HCT116 (cell line): Measurements from ENCODE around the gene C9orf57. TPM values are rescaled to one million over a fixed set of nuclear protein-coding genes. Genes with fewer than 3 reads are reported as not detected.

Source experiments
- ATAC-seq: fragments of 200-7000 bp; cut with Tn5 transposase; 2 replicates; pipeline ENCODE4 v1.9.1; 2020; ENCODE audit warnings: mild to moderate bottlenecking, moderate library complexity
- BruUV-seq: library from RNA; stranded (reverse); fragments of 400-500 nt; replicated peaks from 2 replicates; lab custom pipeline; 2021; lab: Mats Ljungman, UMichigan
- CTCF ChIA-PET: fragments of 300-600 bp; sonication (Branson Sonifier 250); formaldehyde crosslinking; loops from one replicate; lab custom pipeline; 2021; ENCODE audit warnings: antibody characterized with exemption; lab: Charles Lee
- POLR2A ChIA-PET: fragments of 300-600, 350-600 bp; sonication (Branson Sonifier 250); formaldehyde crosslinking; loops from one replicate; lab custom pipeline; 2021; ENCODE audit warnings: antibody characterized with exemption; lab: Charles Lee
- RAD21 ChIA-PET, 2 experiments: fragments of 300-600 bp; sonication (Branson Sonifier 250); formaldehyde crosslinking; loops; one replicate each; lab custom pipeline; 2023; ENCODE audit warnings: low total read pairs in 2 of 2; ENCODE audit not compliant: uncharacterized antibody in 2 of 2, unreplicated experiment in 2 of 2, low non-redundant PET in 1 of 2; lab: Charles Lee
- DNase-seq: peaks from one replicate; pipeline ENCODE4 v3.0.0-alpha.2; 2010; ENCODE audit warnings: low read depth, low spot score
- H2AFZ ChIP-seq: fragments of 200-600 bp; shearing (Covaris generic), sonication (generic); 2 replicates; pipeline ENCODE4 v1.6.1; 2017; ENCODE audit warnings: low read depth, mixed run types, mixed read lengths, antibody characterized with exemption, low read length; ENCODE audit not compliant: poor library complexity, severe bottlenecking
- H3K27ac ChIP-seq: 2 replicates; pipeline ENCODE4 v1.5.1; 2012; ENCODE audit warnings: low read depth, low read length
- H3K27me3 ChIP-seq: fragments of 200-600 bp; sonication (generic); 2 replicates; pipeline ENCODE4 v1.6.1; 2016; ENCODE audit warnings: mixed run types, low read length, mixed read lengths; ENCODE audit not compliant: insufficient read depth
- H3K36me3 ChIP-seq, 2 experiments: fragments of 200-500 bp in 1 of 2; fragments of 200-600 bp in 1 of 2; sonication (Bioruptor generic) in 1 of 2; sonication (generic) in 1 of 2; 2 replicates each; pipeline versions ENCODE4 v1.5.1 to v1.6.1; 2014 to 2016; ENCODE audit warnings: low read length in 2 of 2, inconsistent platforms in 1 of 2, mixed read lengths in 1 of 2, mixed run types in 1 of 2; ENCODE audit not compliant: insufficient read depth in 2 of 2, control insufficient read depth in 1 of 2
- H3K4me1 ChIP-seq, 2 experiments: fragments of 200-600 bp in 1 of 2; sonication (generic) in 1 of 2; 2 replicates each; pipeline versions ENCODE4 v1.5.1 to v1.6.1; 2012 to 2017; ENCODE audit warnings: low read length in 2 of 2, inconsistent platforms in 1 of 2, mild to moderate bottlenecking in 1 of 2, mixed read lengths in 1 of 2, mixed run types in 1 of 2, moderate library complexity in 1 of 2; ENCODE audit not compliant: insufficient read depth in 2 of 2, control insufficient read depth in 1 of 2
- H3K4me2 ChIP-seq: fragments of 200-600 bp; sonication (generic); 2 replicates; pipeline ENCODE4 v1.6.1; 2017; ENCODE audit warnings: mixed run types, low read length, mixed read lengths
- H3K4me3 ChIP-seq, 2 experiments: fragments of 200-600 bp in 1 of 2; sonication (generic) in 1 of 2; replicated peaks in 1 of 2; 2 replicates each; pipeline ENCODE4 v1.5.1; 2011 to 2016; ENCODE audit warnings: low read length in 2 of 2, control low read depth in 1 of 2, low read depth in 1 of 2, mild to moderate bottlenecking in 1 of 2, mixed read lengths in 1 of 2, mixed run types in 1 of 2
- H3K79me2 ChIP-seq: fragments of 200-600 bp; sonication (generic); 2 replicates; pipeline ENCODE4 v1.6.1; 2017; ENCODE audit warnings: mild to moderate bottlenecking, mixed run types, low read length, moderate library complexity, mixed read lengths; ENCODE audit not compliant: insufficient read depth
- H3K9ac ChIP-seq: fragments of 200-600 bp; sonication (generic); 2 replicates; pipeline ENCODE4 v1.6.1; 2016; ENCODE audit warnings: low read length, mixed read lengths
- H3K9me2 ChIP-seq: fragments of 200-600 bp; sonication (generic), shearing (Covaris generic); 2 replicates; pipeline ENCODE4 v1.6.1; 2017; ENCODE audit warnings: mixed run types, mild to moderate bottlenecking, moderate library complexity; ENCODE audit not compliant: insufficient read depth
- H3K9me3 ChIP-seq, 2 experiments: fragments of 200-500 bp in 1 of 2; fragments of 200-600 bp in 1 of 2; sonication (Bioruptor generic) in 1 of 2; sonication (generic) in 1 of 2; 2 replicates each; pipeline ENCODE4 v1.6.1; 2014 to 2017; ENCODE audit warnings: low read length in 2 of 2, mixed read lengths in 2 of 2, inconsistent platforms in 1 of 2, low read depth in 1 of 2, mild to moderate bottlenecking in 1 of 2, mixed run types in 1 of 2, moderate library complexity in 1 of 2; ENCODE audit not compliant: control insufficient read depth in 1 of 2, insufficient read depth in 1 of 2
- H4K20me1 ChIP-seq: fragments of 200-600 bp; sonication (generic), shearing (Covaris generic); 2 replicates; pipeline ENCODE4 v1.6.1; 2017; ENCODE audit warnings: mixed run types, mild to moderate bottlenecking, moderate library complexity; ENCODE audit not compliant: insufficient read depth
- CEBPB ChIP-seq: IDR thresholded peaks from 2 replicates; pipeline ENCODE4 v1.6.1; 2012; ENCODE audit warnings: low read depth
- EGR1 ChIP-seq: IDR thresholded peaks from 2 replicates; pipeline ENCODE4 v1.6.1; 2012; ENCODE audit warnings: low read depth
- ELF1 ChIP-seq: IDR thresholded peaks from 2 replicates; pipeline ENCODE4 v1.6.1; 2012; ENCODE audit warnings: low read depth, borderline replicate concordance
- EZH2 ChIP-seq: fragments of 200-600 bp; sonication (generic); IDR thresholded peaks from 2 replicates; pipeline ENCODE4 v1.6.1; 2017; ENCODE audit warnings: antibody characterized with exemption, mixed run types
- EZH2phosphoT487 ChIP-seq: fragments of 200-600 bp; IDR thresholded peaks from 2 replicates; pipeline ENCODE4 v1.6.1; 2018; ENCODE audit warnings: antibody characterized with exemption, borderline replicate concordance
- FOSL1 ChIP-seq: IDR thresholded peaks from 2 replicates; pipeline ENCODE4 v1.6.1; 2012; ENCODE audit warnings: low read depth
- JUND ChIP-seq: IDR thresholded peaks from 2 replicates; pipeline ENCODE4 v1.6.1; 2012
- POLR2A ChIP-seq: IDR thresholded peaks from 2 replicates; pipeline ENCODE4 v1.7.0; 2011; ENCODE audit warnings: borderline replicate concordance; ENCODE audit not compliant: insufficient read depth, insufficient read length; ENCODE audit errors: extremely low read depth
- POLR2AphosphoS5 ChIP-seq: IDR thresholded peaks from 2 replicates; pipeline ENCODE4 v1.6.1; 2011; ENCODE audit warnings: mild to moderate bottlenecking, low read depth, low read length, moderate library complexity
- RAD21 ChIP-seq: IDR thresholded peaks from 2 replicates; pipeline ENCODE4 v1.6.1; 2012; ENCODE audit warnings: low read depth, mild to moderate bottlenecking
- REST ChIP-seq: IDR thresholded peaks from 2 replicates; pipeline ENCODE4 v1.6.1; 2012; ENCODE audit warnings: low read depth
- SIN3A ChIP-seq: IDR thresholded peaks from 2 replicates; pipeline ENCODE4 v1.6.1; 2012; ENCODE audit warnings: low read depth
- YY1 ChIP-seq: IDR thresholded peaks from 2 replicates; pipeline ENCODE4 v1.6.1; 2011; ENCODE audit warnings: low read length, low read depth, moderate library complexity, mild to moderate bottlenecking; ENCODE audit not compliant: insufficient replicate concordance; ENCODE audit errors: extremely low read depth
- ZNF274 ChIP-seq: fragments of 200-500 bp; sonication (Bioruptor generic); IDR thresholded peaks from 2 replicates; pipeline ENCODE4 v1.6.1; 2014; ENCODE audit warnings: mild to moderate bottlenecking, low read depth, low read length, inconsistent platforms
- intact Hi-C: fragments of 100-400 bp; cut with micrococcal nuclease; formaldehyde crosslinking; loops from 2 replicates; pipeline ENCODE4 v1.10.0; 2022
- total RNA-seq: library from RNA; stranded (reverse); gene quantifications from one replicate; pipeline ENCODE4 v1.2.1, GENCODE V29; 2021; ENCODE audit not compliant: unreplicated experiment
- TF ChIP-seq, protein P1 (sequence below): IDR thresholded peaks from 2 replicates; pipeline ENCODE4 v1.6.1; 2012

The C9orf57 gene
- total RNA-seq, 1 experiment from 2014 or later = not detected

DNA sequence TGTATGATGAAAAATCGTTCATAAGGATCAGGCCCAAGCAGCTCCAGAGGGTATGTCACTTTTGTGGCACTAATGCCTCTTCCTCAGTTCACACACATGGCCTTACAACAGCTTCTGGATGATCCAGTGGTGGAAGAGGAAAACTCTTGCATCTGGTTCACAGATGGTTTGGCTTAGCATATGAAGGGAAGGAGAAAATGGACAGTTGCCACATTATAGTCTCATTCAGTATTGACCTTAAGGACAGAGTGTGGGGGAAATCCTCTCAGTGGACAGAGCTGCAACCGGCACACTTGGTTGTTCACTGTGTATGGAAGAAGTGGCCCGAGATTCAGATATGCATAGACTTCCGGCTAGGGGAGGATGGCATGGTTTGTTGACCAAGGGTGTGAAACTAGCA, 22.8 kb downstream of the C9orf57 start (continued):
- TF ChIP-seq FOSL1 (no peak), EZH2phosphoT487 (no peak), ELF1 (no peak), EZH2 (no peak), YY1 (no peak), CEBPB (no peak), ZNF274 (no peak), POLR2AphosphoS5 (no peak)
- TF ChIP-seq, protein P1, sequence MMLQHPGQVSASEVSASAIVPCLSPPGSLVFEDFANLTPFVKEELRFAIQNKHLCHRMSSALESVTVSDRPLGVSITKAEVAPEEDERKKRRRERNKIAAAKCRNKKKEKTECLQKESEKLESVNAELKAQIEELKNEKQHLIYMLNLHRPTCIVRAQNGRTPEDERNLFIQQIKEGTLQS = no peak

GRCh38 chr9:72030767-72031166, 29.6 kb downstream of the C9orf57 start:
- Histone ChIP-seq H3K79me2 (no peaks in the 10 kb centered on the region), H3K27me3 (no peaks in the 10 kb centered on the region), H3K36me3 (no peaks in the 10 kb centered on the region), H3K9me2 (no peaks in the 10 kb centered on the region), H3K4me3 (no peak overlapping the region), H3K4me2 (no peak overlapping the region), H3K27ac (no peak overlapping the region), H3K9me3 (no peaks in the 10 kb centered on the region), H3K9ac (no peak overlapping the region), H2AFZ (no peak overlapping the region), H4K20me1 (no peaks in the 10 kb centered on the region), H3K4me1 (peaks cover 0 to 11% of the 10 kb centered on the region in 2 experiments; a peak in 2 of 4 replicates)
- TF ChIP-seq EGR1 = no peak
- TF ChIP-seq REST = no peak
- TF ChIP-seq EZH2phosphoT487 = no peak
- TF ChIP-seq ZNF274 = no peak
- TF ChIP-seq EZH2 = no peak
- no peak for TF ChIP-seq SIN3A
- TF ChIP-seq ELF1 = no peak
- TF ChIP-seq RAD21 = no peak
- no peak for TF ChIP-seq JUND
- TF ChIP-seq POLR2AphosphoS5 = no peak
- no peak for TF ChIP-seq FOSL1
- no peak for TF ChIP-seq CEBPB
- TF ChIP-seq, protein P1 = no peak
- TF ChIP-seq POLR2A = no peak
- no peak for TF ChIP-seq YY1
- ATAC-seq = no peak
- intact Hi-C loops = loop anchor here (5.0 kb wide), 1 partner anchor 777 kb away; no protein-coding TSS in a partner anchor
- POLR2A ChIA-PET = no interaction called here
- RAD21 ChIA-PET = no interaction called here
- BruUV-seq = no TSS peak
- CTCF ChIA-PET = no interaction called here
- no peak for DNase-seq
